NT2/D1 (cell line): Measurements from ENCODE around the gene TTLL5.

Experiments
- DNase-seq: peaks from one replicate; pipeline ENCODE4 v3.0.0-alpha.2; 2011; ENCODE audit warnings: low read depth, low spot score
- H3K27me3 ChIP-seq: 2 replicates; pipeline ENCODE4 v1.6.0; 2011; ENCODE audit warnings: mild to moderate bottlenecking; ENCODE audit not compliant: insufficient read length, insufficient read depth
- H3K36me3 ChIP-seq: 2 replicates; pipeline ENCODE4 v1.6.1; 2011; ENCODE audit warnings: mild to moderate bottlenecking, low read length, mixed read lengths; ENCODE audit not compliant: insufficient read depth, insufficient read length
- H3K4me1 ChIP-seq: 2 replicates; pipeline ENCODE4 v1.5.1; 2011; ENCODE audit not compliant: insufficient read depth, insufficient read length
- H3K4me3 ChIP-seq: 2 replicates; pipeline ENCODE4 v1.5.1; 2011; ENCODE audit warnings: low read depth; ENCODE audit not compliant: insufficient read length
- H3K9ac ChIP-seq: 2 replicates; pipeline ENCODE4 v1.6.0; 2011; ENCODE audit warnings: low read depth; ENCODE audit not compliant: insufficient read length
- H3K9me3 ChIP-seq: 2 replicates; pipeline ENCODE4 v1.5.1; 2011; ENCODE audit warnings: mild to moderate bottlenecking, low read length; ENCODE audit not compliant: insufficient read depth
- SUZ12 ChIP-seq: IDR thresholded peaks from 2 replicates; pipeline ENCODE4 v1.6.1; 2011; ENCODE audit not compliant: insufficient read length, insufficient read depth; ENCODE audit errors: extremely low read depth
- YY1 ChIP-seq: IDR thresholded peaks from 2 replicates; pipeline ENCODE4 v1.6.1; 2011; ENCODE audit not compliant: insufficient read length, insufficient read depth
- ZNF274 ChIP-seq: IDR thresholded peaks from 2 replicates; pipeline ENCODE4 v1.6.1; 2011; ENCODE audit warnings: mild to moderate bottlenecking, low read depth, low read length

TTLL5 gene

GRCh38 chr14:75660630-75661498 lies at the start of gene TTLL5, which contains the start of gene ERG28:
Gene TTLL5 (plus strand): TSS chr14:75661246. CDS start chr14:75663150, 1,904 bp downstream.
Gene ERG28 (minus strand): TSS chr14:75660876. CDS start chr14:75657502, 3,374 bp downstream.
- Histone ChIP-seq H3K9me3 (no peaks in the 10 kb centered on the region), H3K4me1 (no peaks in the 10 kb centered on the region), H3K9ac (peak within 1 kb of the TSS; percentile 85), H3K4me3 (peak within 1 kb of the TSS; percentile 80), H3K36me3 (peaks cover 46% of the 10 kb centered on the region), H3K27me3 (no peaks in the 10 kb centered on the region)
- DNase-seq = peak; percentile 94
- TF ChIP-seq YY1 (no peak), ZNF274 (no peak), SUZ12 (no peak)

- TF ChIP-seq SUZ12 (no peak), ZNF274 (no peak), YY1 (no peak)
- Histone ChIP-seq H3K9ac (no peak overlapping the region), H3K9me3 (peaks cover 19% of the 10 kb centered on the region), H3K4me3 (no peak overlapping the region), H3K36me3 (no peaks in the 10 kb centered on the region), H3K27me3 (no peaks in the 10 kb centered on the region), H3K4me1 (no peaks in the 10 kb centered on the region)
- DNase-seq = no peak
Observed at GRCh38 chr14:75612157-75612556, 48.9 kb upstream of the TTLL5 start.

DNA sequence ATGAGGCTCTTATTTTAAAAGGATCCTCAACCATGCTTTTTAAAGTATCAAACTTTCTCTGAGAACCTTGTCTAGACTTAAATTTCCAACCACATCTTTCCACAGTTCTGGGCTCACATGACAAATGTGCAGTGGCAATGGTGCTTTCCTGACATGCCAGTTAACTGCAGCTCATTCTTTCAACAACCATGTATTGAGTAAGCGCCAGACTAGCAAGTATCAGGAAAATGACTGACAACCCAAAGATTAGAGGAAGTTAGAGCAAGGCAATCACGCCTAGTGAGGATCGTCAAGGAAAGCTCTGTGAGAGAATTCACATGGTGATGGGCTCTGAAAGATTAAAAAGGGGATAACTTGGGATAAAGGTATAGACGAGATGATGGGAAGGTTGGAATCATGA lies 46.9 kb upstream of the TTLL5 start:
- no peak for TF ChIP-seq ZNF274
- TF ChIP-seq SUZ12 = no peak
- no peak for TF ChIP-seq YY1
- no peaks in the 10 kb centered on the region for H3K9me3 ChIP-seq
- H3K4me3 ChIP-seq = no peak overlapping the region
- H3K4me1 ChIP-seq = no peaks in the 10 kb centered on the region
- H3K27me3 ChIP-seq = no peaks in the 10 kb centered on the region
- H3K9ac ChIP-seq = no peak overlapping the region
- no peaks in the 10 kb centered on the region for H3K36me3 ChIP-seq
- no peak for DNase-seq

DNA sequence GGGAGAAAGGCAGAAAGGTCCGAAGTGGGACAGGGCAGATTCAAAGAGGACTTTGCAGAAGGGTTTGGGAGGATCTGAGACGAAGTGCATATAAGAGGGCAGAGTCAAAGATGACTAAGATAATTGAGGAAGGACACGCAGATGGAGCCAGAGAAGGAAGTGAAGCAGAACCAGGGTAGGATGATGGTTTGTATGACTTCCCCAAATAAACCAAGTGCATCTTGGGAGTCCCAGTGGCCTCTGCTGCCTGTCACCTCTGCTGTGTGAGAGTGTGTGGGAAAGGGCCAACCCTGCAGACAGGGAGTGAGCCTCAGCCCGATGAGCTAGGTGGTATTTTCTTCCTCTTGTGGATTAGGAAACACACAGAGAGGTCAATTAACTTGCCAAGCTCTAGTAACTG lies 45.8 kb upstream of the TTLL5 start:
- TF ChIP-seq YY1 (no peak), ZNF274 (no peak)
- H3K9ac ChIP-seq = no peak overlapping the region
- no peaks in the 10 kb centered on the region for H3K9me3 ChIP-seq
- DNase-seq = no peak
- no peaks in the 10 kb centered on the region for H3K36me3 ChIP-seq
- H3K4me1 ChIP-seq = no peaks in the 10 kb centered on the region
- H3K4me3 ChIP-seq = no peak overlapping the region
- no peaks in the 10 kb centered on the region for H3K27me3 ChIP-seq

DNA sequence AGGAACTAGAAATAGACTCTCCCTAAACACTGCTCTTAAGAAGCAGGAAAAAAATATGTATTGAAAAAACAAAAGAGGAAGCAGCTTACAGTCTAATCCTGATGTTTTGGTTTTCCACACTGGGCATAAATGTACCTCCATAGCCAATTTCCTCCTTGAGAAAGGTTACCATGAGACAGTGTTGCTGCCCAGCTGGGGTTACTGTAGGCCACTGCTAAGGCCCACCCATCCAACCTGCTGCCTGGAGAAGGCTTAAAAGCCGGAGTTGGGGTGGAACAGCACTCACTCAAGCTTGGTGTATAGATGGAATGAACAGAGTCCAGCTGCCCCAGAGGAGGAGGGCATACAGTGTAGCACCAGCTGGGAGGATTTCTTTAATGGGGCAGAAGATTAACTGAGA lies 41.5 kb upstream of the TTLL5 start:
- no peak overlapping the region for H3K9ac ChIP-seq
- no peak overlapping the region for H3K4me3 ChIP-seq
- TF ChIP-seq YY1 (no peak), ZNF274 (no peak), SUZ12 (no peak)
- H3K36me3 ChIP-seq = no peaks in the 10 kb centered on the region
- no peaks in the 10 kb centered on the region for H3K27me3 ChIP-seq
- no peaks in the 10 kb centered on the region for H3K4me1 ChIP-seq
- no peak for DNase-seq
- H3K9me3 ChIP-seq = no peaks in the 10 kb centered on the region

DNA sequence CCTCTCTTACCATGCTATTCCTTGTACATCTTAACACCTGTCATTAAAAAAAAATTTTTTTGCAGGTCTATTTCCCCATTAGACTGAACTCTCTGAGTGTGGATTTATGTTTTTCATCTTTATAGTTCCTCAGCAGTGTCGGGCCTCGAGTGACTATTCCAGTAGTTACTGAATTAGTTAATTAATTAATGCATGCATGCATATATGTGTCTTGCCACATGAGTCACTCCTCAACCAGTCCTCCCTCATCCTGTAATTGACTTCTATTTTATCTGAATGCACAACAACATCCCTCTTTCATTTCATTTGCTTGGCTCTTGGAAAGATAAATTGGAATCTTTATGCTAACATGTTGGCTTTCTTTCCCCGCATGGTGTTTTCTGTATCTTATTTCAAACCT lies 36.0 kb upstream of the TTLL5 start:
- TF ChIP-seq YY1 = no peak
- TF ChIP-seq SUZ12 = no peak
- no peak for TF ChIP-seq ZNF274
- Histone ChIP-seq H3K9ac (no peak overlapping the region), H3K4me1 (peaks cover 2% of the 10 kb centered on the region), H3K27me3 (no peaks in the 10 kb centered on the region), H3K36me3 (no peaks in the 10 kb centered on the region), H3K9me3 (no peaks in the 10 kb centered on the region), H3K4me3 (no peak overlapping the region)
- no peak for DNase-seq

GRCh38 chr14:75626396-75626795 lies 34.6 kb upstream of the TTLL5 start:
- no peak overlapping the region for H3K9ac ChIP-seq
- H3K9me3 ChIP-seq = no peaks in the 10 kb centered on the region
- no peak overlapping the region for H3K4me3 ChIP-seq
- TF ChIP-seq YY1 (no peak), ZNF274 (no peak), SUZ12 (no peak)
- H3K27me3 ChIP-seq = no peaks in the 10 kb centered on the region
- no peaks in the 10 kb centered on the region for H3K36me3 ChIP-seq
- peaks cover 4% of the 10 kb centered on the region for H3K4me1 ChIP-seq
- no peak for DNase-seq
